GM21447 (cell line): Measurements from ENCODE around the gene C16orf46.
A peak's percentile ranks its signal among the peaks of the same experiment; 100 is the strongest.
"Not testable (repeated sequence)": the region's sequence is repeated elsewhere in the genome, so short reads cannot be mapped to it uniquely, and the experiment has no call there.

ENCODE experiments used
- ATAC-seq: cut with Tn5 transposase; IDR thresholded peaks from one replicate; pipeline ENCODE4 v1.9.1; 2021; ENCODE audit not compliant: unreplicated experiment

C16orf46 gene

DNA sequence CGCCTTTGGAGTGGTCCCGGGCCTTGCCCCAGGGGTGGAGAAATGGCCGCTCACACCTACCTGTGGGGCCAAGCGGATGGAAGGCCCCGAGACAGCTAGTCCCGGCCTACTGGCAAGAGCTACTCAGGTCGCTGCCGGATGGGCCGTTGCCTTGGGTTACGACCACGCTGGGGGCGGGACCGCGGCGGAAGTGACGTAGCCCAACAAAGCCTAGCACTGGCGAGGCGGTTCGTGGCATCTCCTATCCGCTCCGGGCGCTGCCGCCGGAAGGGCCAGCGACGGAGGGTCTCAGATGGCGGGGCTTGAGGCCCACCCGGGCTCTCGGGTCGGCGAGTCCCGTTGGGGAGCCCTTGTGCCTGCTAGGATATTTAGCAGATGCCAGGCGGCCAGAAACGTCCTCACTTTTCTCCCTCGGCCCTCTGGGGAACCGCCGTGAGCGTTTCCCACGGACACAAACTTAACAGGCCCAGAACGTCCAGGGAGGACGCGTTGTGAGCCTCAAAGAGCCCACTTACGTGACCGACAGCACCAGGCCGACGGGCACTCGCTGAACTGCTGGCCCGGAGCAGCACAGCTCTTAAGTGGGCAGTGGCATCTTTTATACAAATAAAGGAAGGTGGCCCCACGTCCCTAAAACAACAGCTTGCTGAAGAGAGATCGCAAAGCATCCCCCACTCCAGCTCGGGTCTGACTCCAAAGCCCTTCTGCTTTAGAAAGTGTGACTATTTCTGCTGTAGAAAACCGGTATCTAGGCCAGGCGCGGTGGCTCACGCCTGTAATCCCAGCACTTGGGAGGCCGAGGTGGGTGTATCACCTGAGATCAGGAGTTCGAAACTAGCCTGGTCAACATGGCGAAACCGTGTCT lies at the start of gene C16orf46:
Gene C16orf46, minus strand, starts transcription at position 163 of the 865 bp plus-strand sequence. CDS start 13,283 bp downstream, outside the sequence.
- ATAC-seq = peak; percentile 92

DNA sequence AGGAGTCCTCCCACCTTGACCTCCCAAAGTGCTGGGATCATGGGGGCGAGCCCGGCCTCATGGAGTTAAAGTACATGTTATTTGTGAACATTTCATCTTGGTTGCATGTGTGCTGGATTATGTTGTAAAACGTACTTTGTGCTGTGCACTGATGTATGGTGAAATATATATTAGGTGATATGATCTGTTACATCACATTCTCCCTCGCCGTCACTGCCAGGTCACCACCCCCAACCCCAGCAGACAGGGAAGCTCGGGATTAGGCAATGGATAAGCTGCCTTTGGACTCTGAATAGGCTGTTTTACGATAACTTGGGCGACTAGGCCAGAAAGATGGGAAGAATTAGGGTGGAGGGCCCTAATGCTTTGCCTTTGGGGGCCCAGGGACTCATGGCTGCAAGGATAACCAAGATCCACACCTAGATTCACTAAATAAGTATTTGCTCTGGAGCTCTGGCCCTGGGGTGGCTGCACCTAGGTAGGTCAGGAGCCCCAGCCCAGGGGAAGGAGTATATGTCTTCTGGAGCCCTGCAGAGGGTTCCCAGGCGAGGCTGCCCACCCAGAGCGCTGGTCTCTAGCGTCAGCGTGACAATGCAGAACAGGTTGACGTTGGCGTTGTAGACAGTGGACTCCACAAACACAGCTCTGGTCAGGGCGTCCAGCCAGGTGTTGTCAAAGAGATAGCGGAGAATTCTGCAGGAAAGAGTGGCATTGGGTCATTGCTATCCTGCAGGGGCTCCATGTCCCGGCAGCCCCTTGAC lies 46.2 kb upstream of the C16orf46 start:
- ATAC-seq = no peak

DNA sequence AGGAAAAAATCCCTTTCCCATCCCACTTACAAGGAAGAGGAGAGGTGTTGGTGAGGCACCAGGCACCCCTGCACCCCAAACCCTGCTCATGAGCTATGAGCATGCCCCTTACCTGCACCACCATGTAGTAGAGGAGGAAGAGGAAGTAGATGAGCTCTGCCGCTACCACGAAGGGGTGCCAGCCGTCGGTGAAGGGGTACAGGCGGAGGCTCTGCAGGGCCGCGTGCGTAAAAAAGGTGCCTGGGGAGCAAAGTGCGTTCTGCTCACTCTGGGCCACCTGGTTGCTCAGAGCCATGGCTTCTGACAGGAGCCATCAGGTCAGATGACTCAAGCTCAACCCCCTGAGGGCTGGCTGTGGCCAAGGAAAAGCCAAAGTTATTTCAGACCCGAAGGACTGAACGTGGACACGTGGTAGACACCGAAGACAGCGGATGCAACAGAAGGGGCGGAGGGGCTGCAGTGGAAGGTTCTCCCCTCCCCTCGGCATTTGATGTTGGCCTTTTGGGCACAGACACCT lies 44.5 kb upstream of the C16orf46 start:
- no peak for ATAC-seq

DNA sequence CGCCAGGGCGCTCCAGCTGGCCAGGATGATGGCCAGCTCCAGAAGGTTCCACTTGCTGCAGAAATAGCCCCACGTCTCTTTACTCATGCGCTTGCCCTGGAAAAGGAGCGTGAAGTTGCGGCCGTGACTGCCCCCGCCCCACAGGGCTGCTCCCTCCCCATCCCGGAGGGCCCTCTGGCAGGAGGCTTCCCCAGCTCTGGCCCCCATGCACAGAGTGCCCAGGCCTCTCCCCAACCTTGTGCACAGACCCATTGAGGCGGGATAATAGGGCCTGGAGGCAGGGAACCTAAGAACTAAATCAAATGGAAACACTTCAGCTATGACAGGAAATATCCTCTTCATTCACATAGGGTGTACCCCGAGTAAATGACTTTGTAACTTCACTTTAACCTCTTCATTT lies 40.4 kb upstream of the C16orf46 start:
- ATAC-seq = no peak

GRCh38 chr16:81116285-81116684 lies 39.2 kb upstream of the C16orf46 start:
- ATAC-seq = no peak

DNA sequence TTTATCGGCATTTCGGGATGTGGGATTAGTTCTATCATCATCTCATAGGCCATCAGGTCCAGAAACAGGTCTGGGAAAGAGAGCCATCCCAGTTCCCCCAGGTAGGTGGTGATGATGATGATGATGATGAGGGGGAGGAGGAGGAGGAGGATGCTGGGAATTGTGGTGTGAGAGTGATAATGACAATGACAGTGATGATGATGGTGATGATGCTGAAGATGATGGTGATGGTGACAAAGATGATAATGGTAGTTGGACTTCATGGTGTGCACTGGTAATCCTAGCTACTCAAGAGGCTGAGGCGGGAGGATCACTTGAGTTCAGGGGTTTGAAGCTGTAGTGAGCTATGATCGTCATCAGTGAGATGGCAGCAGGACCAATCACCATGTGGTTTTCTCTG lies 35.4 kb upstream of the C16orf46 start:
- no peak for ATAC-seq

DNA sequence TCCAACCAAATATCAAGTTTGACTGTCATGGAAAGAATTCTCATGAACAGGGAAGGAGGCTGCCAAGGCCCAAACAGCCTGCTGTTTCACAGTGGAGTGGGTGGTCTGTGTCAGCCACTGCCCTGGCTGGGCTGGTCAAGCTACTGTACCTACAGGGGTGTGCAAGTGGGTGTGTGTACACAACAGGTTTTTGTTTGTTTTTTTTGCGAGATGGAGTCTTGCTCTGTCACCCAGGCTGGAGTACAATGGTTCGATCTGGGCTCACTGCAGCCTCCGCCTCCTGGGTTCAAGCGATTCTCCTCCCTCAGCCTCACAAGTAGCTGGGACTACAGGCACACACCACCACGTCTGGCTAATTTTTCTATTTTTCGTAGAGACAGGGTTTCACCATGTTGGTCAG lies 32.2 kb upstream of the C16orf46 start:
- ATAC-seq = not testable (repeated sequence)

- no peak for ATAC-seq
Measured at GRCh38 chr16:81107511-81107910, 30.5 kb upstream of the C16orf46 start.

DNA sequence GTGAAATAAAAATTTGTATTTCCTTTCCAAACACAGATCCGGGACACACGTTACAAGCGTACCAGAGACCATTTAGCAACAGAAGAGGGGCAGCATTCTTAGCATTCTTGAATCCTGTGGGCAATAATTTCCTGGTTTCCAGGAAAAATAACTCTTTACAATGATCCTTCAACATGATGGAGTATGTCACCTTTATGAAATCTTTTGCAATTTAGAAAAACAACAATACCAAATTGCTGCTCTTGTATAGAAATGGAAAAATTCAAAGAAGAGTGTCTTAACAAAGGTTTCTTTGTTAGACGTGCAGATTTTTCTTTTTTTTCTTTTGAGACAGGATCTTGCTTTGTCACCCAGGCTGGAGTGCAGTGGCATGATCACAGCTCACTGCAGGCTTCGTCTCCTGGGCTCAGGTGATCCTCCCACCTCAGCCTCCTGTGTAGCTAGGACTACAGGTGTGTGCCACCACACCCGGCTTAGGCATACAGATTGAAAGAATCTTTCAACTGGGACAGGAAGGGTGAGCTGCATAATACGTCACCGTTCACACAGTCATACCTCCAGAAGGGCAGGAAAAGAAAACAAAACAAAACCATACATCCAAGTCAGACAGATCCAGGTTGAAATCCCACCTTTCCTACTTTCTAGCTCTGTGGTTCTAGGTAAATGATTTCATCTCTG lies 29.9 kb upstream of the C16orf46 start:
- no peak for ATAC-seq

DNA sequence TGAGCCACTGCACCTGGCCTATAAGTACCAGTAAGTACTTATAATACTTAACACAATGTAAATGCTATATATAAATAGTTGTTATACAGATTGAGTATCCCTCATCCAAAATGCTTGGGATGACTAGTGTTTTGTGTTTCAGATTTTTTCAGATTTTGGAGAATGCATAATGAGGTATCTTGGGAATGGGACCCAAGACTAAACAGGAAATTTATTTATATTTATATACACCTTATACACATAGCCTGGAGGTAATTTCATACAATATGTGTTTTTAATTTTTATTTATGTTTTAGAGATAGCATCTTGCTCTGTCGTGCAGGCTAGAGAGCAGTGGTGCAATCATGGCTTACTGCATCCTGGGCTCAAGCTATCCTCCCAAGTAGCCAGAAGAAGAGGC lies 28.9 kb upstream of the C16orf46 start:
- no peak for ATAC-seq

DNA sequence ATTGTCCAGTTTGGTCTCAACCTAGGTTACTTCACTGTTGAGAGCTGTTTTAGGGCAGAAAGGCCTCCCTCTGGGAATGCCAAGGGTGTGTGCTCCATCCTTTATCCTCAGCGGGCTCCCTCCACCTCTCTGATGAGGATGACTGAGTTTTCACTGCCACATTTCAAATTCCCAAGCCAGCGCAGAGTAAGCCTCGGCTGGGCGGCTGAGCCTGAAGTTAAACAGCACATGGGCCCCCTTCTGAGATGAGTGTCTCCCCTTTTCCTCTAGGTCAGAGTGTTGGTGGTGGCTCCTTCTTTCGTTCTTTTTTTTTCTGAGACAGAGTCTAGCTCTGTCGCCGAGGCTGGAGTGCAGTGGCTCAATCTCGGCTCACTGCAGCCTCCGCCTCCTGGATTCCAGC lies 24.7 kb upstream of the C16orf46 start:
- ATAC-seq = no peak

DNA sequence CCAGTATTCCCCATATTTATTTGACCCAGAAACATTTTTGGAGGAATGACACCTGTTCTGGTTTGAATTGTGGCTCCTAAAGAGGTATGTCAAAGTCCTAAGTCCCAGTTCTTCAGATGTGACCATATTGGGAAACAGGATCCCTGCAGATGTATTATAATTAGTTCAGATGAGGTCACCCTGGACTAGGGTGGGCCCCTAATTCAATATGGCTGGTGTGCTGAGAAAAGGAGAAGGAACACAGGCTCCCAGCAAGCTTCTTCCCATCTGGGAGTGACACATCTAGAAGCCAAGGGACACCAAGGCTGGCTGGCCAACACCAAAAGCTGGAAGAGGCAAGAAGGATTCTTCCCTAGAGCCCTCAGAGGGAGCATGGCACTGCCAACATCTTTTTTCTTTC lies 22.9 kb upstream of the C16orf46 start:
- no peak for ATAC-seq

DNA sequence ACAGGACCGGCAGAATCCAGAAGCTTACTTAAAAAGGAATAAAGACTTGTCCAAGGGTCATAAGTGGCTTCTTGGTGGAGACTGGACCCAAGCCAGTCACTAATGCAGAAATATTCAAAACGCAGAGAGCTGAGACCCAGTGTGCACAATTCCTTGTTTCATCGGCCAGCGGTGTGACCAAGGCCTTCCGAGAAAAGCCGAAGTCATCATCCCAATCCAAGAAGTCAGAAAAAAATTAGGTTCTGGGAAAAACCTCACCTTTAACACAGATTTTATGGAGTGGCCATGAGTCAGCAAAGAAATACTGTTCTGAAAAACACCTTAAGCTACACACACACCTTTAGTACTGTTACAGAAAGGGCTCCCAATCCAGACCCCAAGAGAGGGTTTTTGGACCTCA lies 20.2 kb upstream of the C16orf46 start:
- no peak for ATAC-seq

GRCh38 chr16:81096715-81097208 lies 19.7 kb upstream of the C16orf46 start:
- no peak for ATAC-seq

DNA sequence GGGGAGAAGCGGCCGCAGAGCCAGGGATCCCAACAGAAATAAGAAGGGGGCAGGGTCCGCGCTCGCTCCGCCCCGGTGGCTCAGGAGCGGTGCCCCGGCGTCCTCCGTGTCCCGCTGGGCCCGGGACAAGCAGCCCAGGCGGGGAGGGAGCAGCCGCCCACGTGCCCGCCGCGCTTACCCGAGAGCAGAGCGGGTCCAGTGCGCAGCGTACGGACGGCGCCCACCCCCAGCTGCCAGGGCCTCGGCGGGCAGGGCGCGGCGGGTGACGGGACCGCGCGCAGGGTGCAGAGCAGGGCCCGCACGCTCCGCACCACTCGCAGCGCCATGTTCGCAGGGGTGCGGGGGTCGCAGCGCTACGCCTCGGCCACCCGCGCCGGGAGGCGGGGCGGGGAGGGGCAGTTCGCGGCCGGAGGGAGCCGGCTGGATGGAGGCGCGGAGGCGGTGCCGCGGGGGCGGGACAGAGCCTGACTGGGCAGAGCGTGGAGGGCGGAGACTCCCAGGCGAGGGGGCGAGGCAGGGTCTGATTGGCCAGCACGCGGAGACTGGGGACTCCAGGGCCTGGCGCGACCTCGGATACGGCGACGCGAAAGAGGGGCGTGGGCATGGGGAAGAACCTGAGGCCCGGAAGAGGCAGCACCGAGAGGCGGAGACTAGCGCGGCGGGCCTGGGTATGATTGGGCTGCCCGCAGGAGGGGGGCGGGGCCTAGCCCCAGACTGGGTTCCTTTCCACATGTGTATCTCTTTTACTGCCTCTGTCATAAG lies 19.1 kb upstream of the C16orf46 start, which contains the start of gene GCSH:
Gene GCSH, minus strand, starts transcription at position 443 of the 762 bp plus-strand sequence. Its CDS starts 117 bp downstream, at position 326.
- ATAC-seq = peak; percentile 98

GRCh38 chr16:81095653-81095952 lies 18.6 kb upstream of the C16orf46 start:
- peak; percentile 9 for ATAC-seq

DNA sequence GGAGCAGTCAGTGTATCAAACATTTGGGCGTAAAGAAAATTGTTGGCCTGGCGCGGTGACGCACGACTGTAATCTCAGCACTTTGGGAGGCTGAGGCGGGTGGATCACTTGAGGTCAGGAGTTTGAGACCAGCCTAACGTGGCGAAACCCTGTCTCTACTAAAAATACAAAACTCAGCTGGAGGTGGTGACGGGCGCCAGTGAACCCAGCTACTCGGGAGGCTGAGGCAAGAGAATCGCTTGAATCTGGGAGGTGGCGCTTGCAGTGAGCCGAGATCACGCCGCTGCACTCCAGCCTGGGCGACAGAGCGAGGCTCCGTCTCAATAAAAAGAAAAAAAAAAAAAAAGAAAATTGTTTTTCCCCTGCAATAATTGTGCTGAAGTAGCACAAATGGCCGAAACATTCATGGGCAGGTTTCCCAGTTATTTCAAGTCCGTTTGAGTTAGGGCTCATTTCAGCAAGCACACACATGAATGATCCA lies 17.8 kb upstream of the C16orf46 start:
- no peak for ATAC-seq

DNA sequence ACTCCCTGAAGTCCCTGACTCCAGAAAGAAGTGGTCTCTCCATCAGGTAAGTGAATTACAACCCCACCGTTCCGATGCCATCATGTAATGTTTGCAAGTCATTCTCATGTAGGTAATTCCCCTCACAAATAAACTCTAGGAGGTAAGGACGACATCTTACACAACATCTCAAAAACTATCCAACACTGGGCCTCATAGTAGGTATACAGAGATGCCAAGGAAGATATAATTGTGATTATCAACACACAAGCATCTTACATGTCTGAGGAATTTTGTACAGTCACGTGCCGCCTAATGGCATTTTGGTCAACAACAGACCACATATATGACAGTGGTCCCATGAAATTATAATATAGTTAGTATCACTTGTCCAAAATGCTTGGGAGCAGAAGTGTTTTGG lies 11.8 kb upstream of the C16orf46 start:
- no peak for ATAC-seq

DNA sequence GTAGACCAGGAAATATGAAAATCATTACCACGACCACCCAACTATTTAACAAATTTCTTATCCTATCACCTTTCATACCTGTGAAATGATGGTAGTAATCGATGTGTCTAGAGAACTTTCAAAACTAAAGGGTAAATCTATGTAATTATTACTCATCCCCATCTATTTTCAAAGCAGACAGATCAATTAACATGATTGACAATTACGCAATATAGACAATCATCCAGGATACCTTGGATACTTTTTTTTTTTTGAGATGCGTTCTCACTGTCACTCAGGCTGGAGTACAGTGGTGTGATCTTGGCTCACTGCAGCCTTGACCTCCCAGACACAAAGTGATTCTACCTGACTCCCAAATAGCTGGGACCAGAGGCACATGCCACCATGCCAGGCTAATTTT lies 4.0 kb upstream of the C16orf46 start:
- ATAC-seq = no peak

GRCh38 chr16:81080233-81080632 lies 3.2 kb upstream of the C16orf46 start:
- no peak for ATAC-seq
